Stimulated activated CD4-positive, alpha-beta T cell treated with anti-CD3 and anti-CD28 coated beads, Interleukin-4, amount 100 ng/mL, for 24 hours (primary cell): Measurements from ENCODE around the gene FARP1.

Experiments
- DNase-seq: peaks from one replicate; pipeline ENCODE4 v3.0.0-alpha.2; 2020

FARP1 gene

GRCh38 chr13:98233127-98233526, 90.2 kb downstream of the FARP1 start:
- no peak for DNase-seq

- DNase-seq, result no peak
Observed at GRCh38 chr13:98234348-98234747, 91.5 kb downstream of the FARP1 start.

- no peak for DNase-seq
Observed at GRCh38 chr13:98236197-98236596, 93.3 kb downstream of the FARP1 start.

GRCh38 chr13:98237331-98237730, 94.4 kb downstream of the FARP1 start:
- no peak for DNase-seq

GRCh38 chr13:98239162-98240076, 96.5 kb downstream of the FARP1 start:
- DNase-seq, result no peak

GRCh38 chr13:98240135-98240534, 97.2 kb downstream of the FARP1 start:
- DNase-seq, result no peak

GRCh38 chr13:98240974-98241373, 98.1 kb downstream of the FARP1 start:
- DNase-seq, result no peak

- DNase-seq, result no peak
Observed at GRCh38 chr13:98241976-98242375, 99.1 kb downstream of the FARP1 start.

GRCh38 chr13:98242403-98242802, 99.5 kb downstream of the FARP1 start:
- DNase-seq, result no peak

- no peak for DNase-seq
Observed at GRCh38 chr13:98243929-98244272, 101.0 kb downstream of the FARP1 start.

- DNase-seq, result no peak
Observed at GRCh38 chr13:98246538-98247172, 103.8 kb downstream of the FARP1 start.

- no peak for DNase-seq
Observed at GRCh38 chr13:98251708-98252107, 108.8 kb downstream of the FARP1 start.

GRCh38 chr13:98252931-98253470, 110.1 kb downstream of the FARP1 start:
- DNase-seq, result no peak

- no peak for DNase-seq
Observed at GRCh38 chr13:98253526-98253925, 110.6 kb downstream of the FARP1 start.

- no peak for DNase-seq
Observed at GRCh38 chr13:98254513-98254912, 111.6 kb downstream of the FARP1 start.

- no peak for DNase-seq
Observed at GRCh38 chr13:98258226-98258625, 115.3 kb downstream of the FARP1 start.

GRCh38 chr13:98260357-98261164, 117.7 kb downstream of the FARP1 start:
- DNase-seq, result no peak

GRCh38 chr13:98261165-98261702, 118.3 kb downstream of the FARP1 start:
- DNase-seq, result no peak

- no peak for DNase-seq
Observed at GRCh38 chr13:98262292-98262691, 119.4 kb downstream of the FARP1 start.

GRCh38 chr13:98263841-98264240, 120.9 kb downstream of the FARP1 start:
- DNase-seq, result no peak

- no peak for DNase-seq
Observed at GRCh38 chr13:98264877-98265276, 122.0 kb downstream of the FARP1 start.

GRCh38 chr13:98265692-98266551, 123.0 kb downstream of the FARP1 start:
- no peak for DNase-seq
